SH-SY5Y (cell line): Measurements from ENCODE around the gene GTF3C1.

ENCODE experiments used
- GATA2 ChIP-seq: IDR thresholded peaks from 2 replicates; pipeline ENCODE4 v1.6.1; 2011; ENCODE audit warnings: mild to moderate bottlenecking, low read depth, low read length
- GATA3 ChIP-seq: IDR thresholded peaks from 2 replicates; pipeline ENCODE4 v1.6.1; 2011; ENCODE audit warnings: low read depth, mild to moderate bottlenecking, low read length, moderate library complexity

Gene GTF3C1

GRCh38 chr16:27539636-27540035, 10.1 kb downstream of the GTF3C1 start:
- TF ChIP-seq GATA3 (no peak), GATA2 (no peak)

- no peak for TF ChIP-seq GATA2
- no peak for TF ChIP-seq GATA3
Observed at GRCh38 chr16:27539120-27539519, 10.6 kb downstream of the GTF3C1 start.

- TF ChIP-seq GATA3 (no peak), GATA2 (no peak)
Observed at GRCh38 chr16:27538528-27538927, 11.2 kb downstream of the GTF3C1 start.

- no peak for TF ChIP-seq GATA2
- no peak for TF ChIP-seq GATA3
Observed at GRCh38 chr16:27534256-27534655, 15.5 kb downstream of the GTF3C1 start.

- TF ChIP-seq GATA3: no peak
- TF ChIP-seq GATA2: no peak
Observed at GRCh38 chr16:27531826-27532800, 17.6 kb downstream of the GTF3C1 start.

- TF ChIP-seq GATA3 (no peak), GATA2 (no peak)
Observed at GRCh38 chr16:27531186-27531585, 18.5 kb downstream of the GTF3C1 start.

GRCh38 chr16:27529962-27530361, 19.8 kb downstream of the GTF3C1 start:
- TF ChIP-seq GATA2: no peak
- no peak for TF ChIP-seq GATA3

GRCh38 chr16:27528294-27528693, 21.4 kb downstream of the GTF3C1 start:
- TF ChIP-seq GATA2: no peak
- TF ChIP-seq GATA3: no peak

- no peak for TF ChIP-seq GATA2
- no peak for TF ChIP-seq GATA3
Observed at GRCh38 chr16:27526180-27526579, 23.5 kb downstream of the GTF3C1 start.

- TF ChIP-seq GATA3 (no peak), GATA2 (no peak)
Observed at GRCh38 chr16:27522173-27522707, 27.5 kb downstream of the GTF3C1 start.

GRCh38 chr16:27520982-27521673, 28.6 kb downstream of the GTF3C1 start:
- TF ChIP-seq GATA2 (no peak), GATA3 (no peak)

GRCh38 chr16:27518226-27518625, 31.5 kb downstream of the GTF3C1 start:
- TF ChIP-seq GATA2: no peak
- no peak for TF ChIP-seq GATA3

GRCh38 chr16:27517664-27518063, 32.0 kb downstream of the GTF3C1 start:
- TF ChIP-seq GATA2 (no peak), GATA3 (no peak)

- TF ChIP-seq GATA2 (no peak), GATA3 (no peak)
Observed at GRCh38 chr16:27516365-27516764, 33.3 kb downstream of the GTF3C1 start.
